PC-9 (cell line): ENCODE results near the gene CAPN14.

ENCODE experiments used
- EZH2 ChIP-seq: fragments of 200-600 bp; sonication (generic); IDR thresholded peaks from 2 replicates; pipeline ENCODE4 v1.8.0; 2017; ENCODE audit warnings: antibody characterized with exemption, low read depth
- TF ChIP-seq, protein P1 (sequence below): fragments of 200-600 bp; sonication (generic); conservative IDR thresholded peaks from 2 replicates; pipeline ENCODE4 v1.6.1; 2017; ENCODE audit warnings: mixed run types, antibody characterized with exemption, mild to moderate bottlenecking, moderate library complexity

DNA sequence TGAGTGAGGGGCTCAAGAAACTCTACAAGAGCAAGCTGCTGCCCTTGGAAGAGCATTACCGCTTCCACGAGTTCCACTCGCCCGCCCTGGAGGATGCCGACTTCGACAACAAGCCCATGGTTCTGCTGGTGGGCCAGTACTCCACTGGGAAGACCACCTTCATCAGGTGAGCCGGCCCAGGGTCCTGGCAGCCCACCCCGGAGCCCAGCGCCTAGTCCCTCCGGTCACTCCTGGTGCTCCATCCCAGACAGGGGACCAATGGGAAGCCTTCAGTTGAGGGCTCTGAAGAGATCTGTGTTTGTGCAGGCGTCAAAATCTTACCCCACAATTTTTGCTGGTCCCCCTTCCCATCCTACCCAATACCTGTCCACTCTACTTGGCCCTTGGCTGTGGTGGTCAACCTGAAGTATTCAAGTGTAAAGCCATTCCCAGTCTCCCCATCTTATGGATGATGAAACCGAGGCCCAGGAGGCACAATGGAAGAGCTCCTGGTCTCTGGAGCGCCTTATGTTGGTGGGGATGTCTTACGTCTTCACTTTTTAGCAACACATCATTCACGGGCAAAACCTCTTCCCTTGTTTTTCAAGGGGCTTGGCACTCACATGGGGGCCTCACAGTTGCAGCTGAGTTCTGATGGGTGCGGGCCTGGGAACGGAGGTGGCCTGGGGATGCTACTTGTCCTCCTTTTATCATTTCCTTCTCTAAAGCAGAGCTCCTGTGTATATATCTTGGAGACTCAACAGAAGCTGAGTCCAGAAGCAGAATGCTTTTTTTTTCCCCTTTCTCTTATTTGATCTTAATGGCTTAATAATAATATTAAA, 17.6 kb upstream of the CAPN14 start:
- TF ChIP-seq, protein P1, sequence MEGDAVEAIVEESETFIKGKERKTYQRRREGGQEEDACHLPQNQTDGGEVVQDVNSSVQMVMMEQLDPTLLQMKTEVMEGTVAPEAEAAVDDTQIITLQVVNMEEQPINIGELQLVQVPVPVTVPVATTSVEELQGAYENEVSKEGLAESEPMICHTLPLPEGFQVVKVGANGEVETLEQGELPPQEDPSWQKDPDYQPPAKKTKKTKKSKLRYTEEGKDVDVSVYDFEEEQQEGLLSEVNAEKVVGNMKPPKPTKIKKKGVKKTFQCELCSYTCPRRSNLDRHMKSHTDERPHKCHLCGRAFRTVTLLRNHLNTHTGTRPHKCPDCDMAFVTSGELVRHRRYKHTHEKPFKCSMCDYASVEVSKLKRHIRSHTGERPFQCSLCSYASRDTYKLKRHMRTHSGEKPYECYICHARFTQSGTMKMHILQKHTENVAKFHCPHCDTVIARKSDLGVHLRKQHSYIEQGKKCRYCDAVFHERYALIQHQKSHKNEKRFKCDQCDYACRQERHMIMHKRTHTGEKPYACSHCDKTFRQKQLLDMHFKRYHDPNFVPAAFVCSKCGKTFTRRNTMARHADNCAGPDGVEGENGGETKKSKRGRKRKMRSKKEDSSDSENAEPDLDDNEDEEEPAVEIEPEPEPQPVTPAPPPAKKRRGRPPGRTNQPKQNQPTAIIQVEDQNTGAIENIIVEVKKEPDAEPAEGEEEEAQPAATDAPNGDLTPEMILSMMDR: no peak
- no peak for TF ChIP-seq EZH2
